Heart left ventricle (tissue), 16 donors: ENCODE data around the gene GABRB1. TPM values are rescaled to one million over a fixed set of nuclear protein-coding genes. Genes with fewer than 3 reads are reported as not detected.

Experiments used
- ATAC-seq, 4 donors: fragments of 200-7000 bp; cut with Tn5 transposase; one replicate each; pipeline ENCODE4 v1.9.1; 2020 to 2022; ENCODE audit warnings: moderate library complexity in 4 of 4, mild to moderate bottlenecking in 3 of 4, moderate number of reproducible peaks in 1 of 4
- DNase-seq, 5 donors: peaks; one replicate each; pipeline ENCODE4 v3.0.0-alpha.2; 2020
- H3K27ac ChIP-seq, 12 donors: fragments of 200-600 bp; sonication (generic) in 4 of 12; one replicate each; pipeline versions ENCODE4 v1.5.0 to v1.8.0; 2016 to 2022; ENCODE audit warnings: mild to moderate bottlenecking in 2 of 12
- H3K27me3 ChIP-seq, 9 donors: fragments of 200-600 bp; sonication (generic) in 2 of 9; one replicate each; pipeline versions ENCODE4 v1.5.1 to v1.8.0; 2016 to 2022; ENCODE audit warnings: mild to moderate bottlenecking in 3 of 9
- H3K36me3 ChIP-seq, 9 donors: fragments of 200-600 bp; sonication (generic) in 2 of 9; one replicate each; pipeline versions ENCODE4 v1.5.0 to v1.8.0; 2018 to 2022; ENCODE audit warnings: mild to moderate bottlenecking in 2 of 9
- H3K4me1 ChIP-seq, 12 donors: fragments of 200-600 bp; sonication (generic) in 4 of 12; one replicate each; pipeline versions ENCODE4 v1.5.0 to v1.8.0; 2016 to 2022; ENCODE audit warnings: mild to moderate bottlenecking in 3 of 12
- H3K4me3 ChIP-seq, 12 donors: fragments of 200-600 bp; sonication (generic) in 4 of 12; one replicate each; pipeline versions ENCODE4 v1.5.0 to v1.8.0; 2017 to 2022; ENCODE audit warnings: mild to moderate bottlenecking in 9 of 12, moderate library complexity in 4 of 12
- H3K9me3 ChIP-seq, 12 donors: fragments of 200-600 bp; sonication (generic) in 4 of 12; one replicate each; pipeline versions ENCODE4 v1.5.0 to v1.8.0; 2016 to 2022; ENCODE audit warnings: mild to moderate bottlenecking in 1 of 12
- POLR2A ChIP-seq, 2 donors: fragments of 450-650 bp; IDR thresholded peaks; one replicate each; pipeline ENCODE4 v1.6.1; 2017; ENCODE audit warnings: antibody characterized with exemption in 2 of 2, mild to moderate bottlenecking in 2 of 2, moderate library complexity in 2 of 2
- WGBS, 4 donors: extraction: QIAGEN DNeasy Blood & Tissue Kit in 2 of 4; methylation state at CpG; one replicate each; pipeline versions ENCODE4 v1.1.5 to v1.1.7; 2013 to 2018; 5-methylcytosine and 5-hydroxymethylcytosine counted together
- intact Hi-C, 10 donors: fragments of 100-400 bp; cut with DNase I; formaldehyde crosslinking; loops; one replicate each; pipeline versions ENCODE4 v1.11.1 to v1.14.2; 2022
- polyA plus RNA-seq, 2 donors: library from polyadenylated mRNA; stranded (reverse); fragments of 200-250 nt; gene quantifications; one replicate each; pipeline ENCODE4 v1.2.3, GENCODE V29; 2013
- total RNA-seq, 9 donors: library from RNA; depleted of rRNA in 2 of 9; stranded (reverse); fragments of >200 nt in 2 of 9; fragmentation: NEBNext Ultra II Directional in 3 of 9; extraction: Animal tissue kit (Norgen Biotek cat#: 25700) in 3 of 9; gene quantifications; one replicate each; pipeline versions ENCODE4 v1.1.0 to v1.2.4, GENCODE V29; 2016 to 2023
- TF ChIP-seq, protein P1 (sequence below), 12 donors: fragments of 200-600 bp; sonication (generic) in 4 of 12; IDR thresholded peaks; one replicate each; pipeline versions ENCODE4 v1.5.0 to v1.8.0; 2018 to 2022; ENCODE audit warnings: antibody characterized with exemption in 12 of 12, mild to moderate bottlenecking in 5 of 12
- donor health status: ischemic (EF 13 %, LVEDD 7.1; RV severe dilation, severe dysfunction).
- donor health status: healthy with polysubstance abuse.
- donor health status: DM: no; HTN: yes; CAD: no.
- donor health status: DM: no; HTN: no; CAD: no.
- donor health status: ischemic (EF 25% LVEDD 6.9; RV normal size, moderate dysfunction).
- donor health status: ischemic (EF 25% LVEDD 5.7; RV mildly dilated, moderate dysfunction).
- donor health status: healthy.
- donor health status: DM: yes; HTN: yes; CAD: no.
- donor health status: ischemic (EF 35%, LVEDD 5.7; RV mildly dilated, moderate dysfunction).
- donor health status: nonischemic (EF 11% LVEDD 7.7; RV severe dilation, severe dysfunction).
- donor health status: DM: yes; HTN: yes; CAD: no.
- donor health status: PGD.
- donor health status: ischemic (EF 29% LVEDD 5.4; RV normal size, mild dysfunction).
- donor health status: nonischemic (EF 23%, LVEDD 6.1; RV moderate dilation, normal function).

The GABRB1 gene
- total and polyA plus RNA-seq, 11 donors = 1.0 to 13.6 (median 4.5) TPM

- intact Hi-C loops = no loop called here
- ATAC-seq = no peak
- H3K9me3 ChIP-seq = no peaks in the 10 kb centered on the region
These were observed 384.4 kb downstream of the GABRB1 start for GRCh38 chr4:47415719-47416118.

DNA sequence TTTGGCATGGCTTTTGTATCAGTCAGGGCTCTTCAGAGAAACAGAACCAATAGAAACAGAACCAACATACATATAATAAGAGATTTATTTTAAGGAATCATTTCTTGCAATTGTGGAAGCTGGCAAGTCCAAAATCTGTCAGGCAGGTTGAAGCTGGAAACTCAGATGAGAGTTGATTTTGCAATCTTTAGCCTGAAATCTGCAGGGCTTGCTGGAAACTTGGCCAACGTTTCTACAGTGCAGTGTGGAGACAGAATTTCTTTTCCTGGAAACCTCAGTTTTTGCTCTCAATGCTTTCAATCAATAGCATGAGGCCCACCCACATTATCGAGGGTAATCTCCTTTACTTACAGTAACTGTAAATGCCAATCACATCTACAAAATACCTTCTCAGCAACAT, 386.8 kb downstream of the GABRB1 start:
- 54 to 89% (median 72%) methylated on average over 2 of the region's 2 CpGs for WGBS, 4 donors
- no peak for ATAC-seq
- intact Hi-C loops = no loop called here

More at GRCh38 chr4:47415719-47416118, 384.4 kb downstream of the GABRB1 start:
- no peaks in the 10 kb centered on the region for H3K27me3 ChIP-seq
- no peak overlapping the region for H3K27ac ChIP-seq
- no peaks in the 10 kb centered on the region for H3K4me1 ChIP-seq
- no peaks in the 10 kb centered on the region for H3K36me3 ChIP-seq
- TF ChIP-seq, protein P1, sequence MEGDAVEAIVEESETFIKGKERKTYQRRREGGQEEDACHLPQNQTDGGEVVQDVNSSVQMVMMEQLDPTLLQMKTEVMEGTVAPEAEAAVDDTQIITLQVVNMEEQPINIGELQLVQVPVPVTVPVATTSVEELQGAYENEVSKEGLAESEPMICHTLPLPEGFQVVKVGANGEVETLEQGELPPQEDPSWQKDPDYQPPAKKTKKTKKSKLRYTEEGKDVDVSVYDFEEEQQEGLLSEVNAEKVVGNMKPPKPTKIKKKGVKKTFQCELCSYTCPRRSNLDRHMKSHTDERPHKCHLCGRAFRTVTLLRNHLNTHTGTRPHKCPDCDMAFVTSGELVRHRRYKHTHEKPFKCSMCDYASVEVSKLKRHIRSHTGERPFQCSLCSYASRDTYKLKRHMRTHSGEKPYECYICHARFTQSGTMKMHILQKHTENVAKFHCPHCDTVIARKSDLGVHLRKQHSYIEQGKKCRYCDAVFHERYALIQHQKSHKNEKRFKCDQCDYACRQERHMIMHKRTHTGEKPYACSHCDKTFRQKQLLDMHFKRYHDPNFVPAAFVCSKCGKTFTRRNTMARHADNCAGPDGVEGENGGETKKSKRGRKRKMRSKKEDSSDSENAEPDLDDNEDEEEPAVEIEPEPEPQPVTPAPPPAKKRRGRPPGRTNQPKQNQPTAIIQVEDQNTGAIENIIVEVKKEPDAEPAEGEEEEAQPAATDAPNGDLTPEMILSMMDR (IDR thresholded peaks at IDR 0.05) = no peak
- TF ChIP-seq POLR2A (IDR thresholded peaks at IDR 0.05) = no peak
- DNase-seq = no peak
- no peak overlapping the region for H3K4me3 ChIP-seq

GRCh38 chr4:47419296-47419695, 387.9 kb downstream of the GABRB1 start:
- no peak overlapping the region for H3K27ac ChIP-seq
- DNase-seq (no peak), ATAC-seq (no peak)
- no peaks in the 10 kb centered on the region for H3K4me1 ChIP-seq
- intact Hi-C loops = no loop called here
- 43 to 55% (median 45%) methylated on average over 2 of the region's 2 CpGs for WGBS, 4 donors
- no peaks in the 10 kb centered on the region for H3K9me3 ChIP-seq
- no peak for TF ChIP-seq POLR2A (IDR thresholded peaks at IDR 0.05)
- TF ChIP-seq, protein P1 (IDR thresholded peaks at IDR 0.05) = no peak
- no peak overlapping the region for H3K4me3 ChIP-seq
- H3K27me3 ChIP-seq = no peaks in the 10 kb centered on the region
- H3K36me3 ChIP-seq = no peaks in the 10 kb centered on the region

More for the DNA sequence above, 386.8 kb downstream of the GABRB1 start:
- DNase-seq = no peak
- no peaks in the 10 kb centered on the region for H3K36me3 ChIP-seq
- no peaks in the 10 kb centered on the region for H3K9me3 ChIP-seq
- H3K27ac ChIP-seq = no peak overlapping the region
- no peaks in the 10 kb centered on the region for H3K27me3 ChIP-seq
- no peak overlapping the region for H3K4me3 ChIP-seq
- TF ChIP-seq, protein P1 (IDR thresholded peaks at IDR 0.05) = no peak
- no peak for TF ChIP-seq POLR2A (IDR thresholded peaks at IDR 0.05)
- no peaks in the 10 kb centered on the region for H3K4me1 ChIP-seq

DNA sequence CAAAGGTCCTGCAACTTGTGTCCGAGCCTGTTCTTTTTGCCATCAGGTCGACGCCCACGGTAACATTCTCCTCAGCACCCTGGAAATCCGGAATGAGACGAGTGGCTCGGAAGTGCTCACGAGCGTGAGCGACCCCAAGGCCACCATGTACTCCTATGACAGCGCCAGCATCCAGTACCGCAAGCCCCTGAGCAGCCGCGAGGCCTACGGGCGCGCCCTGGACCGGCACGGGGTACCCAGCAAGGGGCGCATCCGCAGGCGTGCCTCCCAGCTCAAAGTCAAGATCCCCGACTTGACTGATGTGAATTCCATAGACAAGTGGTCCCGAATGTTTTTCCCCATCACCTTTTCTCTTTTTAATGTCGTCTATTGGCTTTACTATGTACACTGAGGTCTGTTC, 394.3 kb downstream of the GABRB1 start:
- Histone ChIP-seq H3K36me3 (no peaks in the 10 kb centered on the region), H3K4me3 (no peak overlapping the region), H3K27ac (no peak overlapping the region), H3K9me3 (no peaks in the 10 kb centered on the region), H3K27me3 (no peaks in the 10 kb centered on the region), H3K4me1 (no peaks in the 10 kb centered on the region)
- TF ChIP-seq, protein P1 (IDR thresholded peaks at IDR 0.05) = no peak
- no peak for TF ChIP-seq POLR2A (IDR thresholded peaks at IDR 0.05)
- WGBS, 4 donors = 92 to 94% (median 92%) methylated on average over 25 of the region's 25 CpGs
- intact Hi-C loops = no loop called here
- DNase-seq (peak in 1 of 5 donors; percentile 58), ATAC-seq (no peak)
